AG08395 (cell line): ENCODE results near the gene PAH.

ENCODE experiments used
- DNase-seq: peaks from one replicate; pipeline ENCODE4 v3.0.0; 2012; ENCODE audit warnings: mixed read lengths, low spot score

PAH gene

DNA sequence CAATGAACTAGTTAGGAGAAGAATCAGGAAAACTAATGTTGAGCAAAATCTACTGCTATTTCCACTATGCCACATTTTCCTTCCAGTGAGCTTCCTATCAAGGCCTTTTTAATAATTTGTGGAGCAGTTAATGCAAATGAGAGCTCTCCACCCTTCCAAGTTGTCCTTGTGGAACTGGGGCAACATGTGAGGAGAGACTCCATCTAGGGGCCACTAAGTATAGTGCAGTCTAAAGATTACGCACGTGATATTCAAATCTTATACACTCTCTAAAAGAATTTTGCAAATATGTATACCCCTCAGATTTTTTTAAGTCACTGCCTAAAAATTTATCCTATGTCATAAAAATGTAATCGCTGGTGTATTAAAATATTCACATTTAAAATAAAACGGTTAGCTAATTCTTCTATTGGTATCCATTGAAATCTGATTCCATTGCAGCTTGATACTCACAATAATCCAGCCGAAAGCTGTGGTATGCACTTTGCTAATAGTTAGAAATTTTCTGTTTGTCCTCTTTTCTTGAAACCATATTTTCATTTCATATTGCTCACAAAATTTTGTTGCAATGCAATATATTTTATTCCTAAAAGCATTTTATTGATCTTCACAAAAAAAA is 100.1 kb downstream of the PAH start:
- peak; percentile 57 for DNase-seq

DNA sequence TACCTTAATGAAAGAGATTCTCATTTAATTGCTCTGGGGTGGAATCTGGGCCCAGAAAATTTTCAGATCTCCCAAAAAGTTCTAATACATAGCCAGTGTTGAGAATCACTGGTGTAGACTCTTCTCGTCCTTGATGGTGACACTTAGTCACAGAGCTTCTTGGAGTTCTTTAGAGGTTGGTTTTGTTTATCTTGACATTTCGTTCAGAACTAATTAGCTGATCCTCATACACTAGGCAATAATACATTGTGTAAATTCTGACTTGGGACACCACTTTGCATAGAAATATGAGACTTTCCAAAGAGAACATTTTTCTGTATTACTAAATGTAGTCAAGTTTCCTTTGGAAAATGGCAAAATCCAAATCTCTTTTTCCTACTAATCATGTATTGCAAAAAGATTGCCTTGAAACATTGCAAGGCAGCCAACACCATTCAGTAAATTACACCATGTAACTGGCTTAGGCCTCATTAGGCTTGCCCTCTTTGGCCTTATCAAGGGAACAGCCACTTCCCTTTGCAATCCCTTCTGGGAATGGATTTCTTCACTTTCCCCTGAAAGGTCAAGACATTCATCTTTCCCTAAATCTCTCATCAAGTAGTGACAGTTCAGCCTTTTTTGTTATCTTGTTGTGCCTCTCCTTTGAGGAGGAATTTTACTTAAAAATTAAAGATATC is 102.2 kb downstream of the PAH start:
- DNase-seq = no peak

GRCh38 chr12:102812344-102812743 is 104.7 kb downstream of the PAH start:
- no peak for DNase-seq

- DNase-seq = no peak
These were observed 105.8 kb downstream of the PAH start for GRCh38 chr12:102811110-102811737.

DNA sequence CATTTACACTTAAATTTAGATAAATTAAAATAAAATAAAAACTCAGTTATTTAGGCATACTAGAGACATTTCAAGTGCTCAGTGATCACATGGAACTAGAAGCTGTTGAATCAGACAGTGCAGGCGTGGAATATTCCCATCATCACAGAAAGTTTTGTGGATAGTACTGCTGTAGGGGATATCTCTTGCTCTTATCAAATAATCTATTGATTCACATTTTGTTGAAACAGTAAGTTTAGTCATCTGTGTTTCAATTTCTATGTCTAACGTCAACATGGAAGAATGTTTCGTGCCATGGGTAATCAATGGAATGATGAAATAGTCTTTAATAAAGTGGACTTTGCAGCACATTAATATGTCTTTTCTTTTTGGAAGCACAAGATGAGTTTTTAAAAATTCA is 108.6 kb downstream of the PAH start:
- DNase-seq = no peak

- no peak for DNase-seq
These were observed 110.5 kb downstream of the PAH start for GRCh38 chr12:102806592-102806991.

- DNase-seq = no peak
These were observed 110.9 kb downstream of the PAH start for GRCh38 chr12:102806110-102806509.

- no peak for DNase-seq
These were observed 116.5 kb downstream of the PAH start for GRCh38 chr12:102800565-102800964.

- DNase-seq = no peak
These were observed 117.8 kb downstream of the PAH start for GRCh38 chr12:102799229-102799628.

GRCh38 chr12:102797528-102797927 is 119.5 kb downstream of the PAH start:
- no peak for DNase-seq

DNA sequence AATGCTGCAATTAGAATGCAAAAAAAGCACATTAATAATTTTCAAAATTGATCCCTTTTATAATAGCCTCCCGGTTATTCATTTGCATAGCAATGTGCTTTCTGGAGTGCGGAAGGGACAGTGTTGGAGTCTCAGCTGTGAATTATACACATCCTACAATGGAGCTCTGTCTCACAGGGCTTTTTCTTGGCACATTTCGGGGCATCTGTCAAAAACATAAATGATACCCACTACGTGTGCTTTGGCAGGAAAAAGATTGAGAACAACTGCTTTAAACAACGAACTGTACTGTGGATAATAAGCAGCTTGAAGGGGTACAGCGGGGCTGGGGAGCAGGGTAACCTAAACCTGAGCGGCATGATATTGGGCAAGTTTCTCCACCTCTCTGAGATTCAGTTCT is 123.1 kb downstream of the PAH start:
- DNase-seq = no peak
